ENCODE data around the gene WDR81. TPM values are rescaled to one million over a fixed set of nuclear protein-coding genes. Genes with fewer than 3 reads are reported as not detected.

The WDR81 gene
- total and polyA plus RNA-seq, 10 of the 15 experiments (the other 5 are each of a cell fraction or from before 2014, with no cell fraction given), result 0.13 to 22.4 (median 7.3) TPM; not detected in 1

DNA sequence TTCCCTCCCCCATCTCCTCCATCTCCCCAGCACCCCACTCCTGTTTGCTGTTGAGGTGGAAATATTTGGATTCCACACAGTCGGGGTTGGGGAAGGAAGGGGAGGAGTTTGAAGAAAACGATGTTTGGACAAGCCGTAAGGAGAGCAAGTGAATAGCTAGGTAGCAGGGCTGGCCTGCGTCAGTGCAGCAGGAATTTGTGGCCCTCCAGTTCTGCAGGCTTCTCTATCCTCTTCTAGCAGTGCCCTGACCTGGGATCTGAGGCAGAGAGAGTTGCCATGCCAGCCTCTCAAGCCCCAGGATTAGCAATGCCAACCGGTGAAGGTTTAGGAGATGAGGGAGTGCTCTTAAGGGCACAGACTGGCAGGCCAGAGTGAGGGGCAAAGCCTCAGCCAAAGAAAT, 26.8 kb upstream of the WDR81 start:
- RAD21 ChIA-PET (ENCODE audit: unreplicated experiment), result no interaction called here
- TF ChIP-seq RAD51 (IDR thresholded peaks at IDR 0.05), result no peak
- TF ChIP-seq, protein P1, sequence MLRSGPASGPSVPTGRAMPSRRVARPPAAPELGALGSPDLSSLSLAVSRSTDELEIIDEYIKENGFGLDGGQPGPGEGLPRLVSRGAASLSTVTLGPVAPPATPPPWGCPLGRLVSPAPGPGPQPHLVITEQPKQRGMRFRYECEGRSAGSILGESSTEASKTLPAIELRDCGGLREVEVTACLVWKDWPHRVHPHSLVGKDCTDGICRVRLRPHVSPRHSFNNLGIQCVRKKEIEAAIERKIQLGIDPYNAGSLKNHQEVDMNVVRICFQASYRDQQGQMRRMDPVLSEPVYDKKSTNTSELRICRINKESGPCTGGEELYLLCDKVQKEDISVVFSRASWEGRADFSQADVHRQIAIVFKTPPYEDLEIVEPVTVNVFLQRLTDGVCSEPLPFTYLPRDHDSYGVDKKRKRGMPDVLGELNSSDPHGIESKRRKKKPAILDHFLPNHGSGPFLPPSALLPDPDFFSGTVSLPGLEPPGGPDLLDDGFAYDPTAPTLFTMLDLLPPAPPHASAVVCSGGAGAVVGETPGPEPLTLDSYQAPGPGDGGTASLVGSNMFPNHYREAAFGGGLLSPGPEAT (IDR thresholded peaks at IDR 0.05; ENCODE audit: low read depth), result no peak
- TF ChIP-seq, protein P2, sequence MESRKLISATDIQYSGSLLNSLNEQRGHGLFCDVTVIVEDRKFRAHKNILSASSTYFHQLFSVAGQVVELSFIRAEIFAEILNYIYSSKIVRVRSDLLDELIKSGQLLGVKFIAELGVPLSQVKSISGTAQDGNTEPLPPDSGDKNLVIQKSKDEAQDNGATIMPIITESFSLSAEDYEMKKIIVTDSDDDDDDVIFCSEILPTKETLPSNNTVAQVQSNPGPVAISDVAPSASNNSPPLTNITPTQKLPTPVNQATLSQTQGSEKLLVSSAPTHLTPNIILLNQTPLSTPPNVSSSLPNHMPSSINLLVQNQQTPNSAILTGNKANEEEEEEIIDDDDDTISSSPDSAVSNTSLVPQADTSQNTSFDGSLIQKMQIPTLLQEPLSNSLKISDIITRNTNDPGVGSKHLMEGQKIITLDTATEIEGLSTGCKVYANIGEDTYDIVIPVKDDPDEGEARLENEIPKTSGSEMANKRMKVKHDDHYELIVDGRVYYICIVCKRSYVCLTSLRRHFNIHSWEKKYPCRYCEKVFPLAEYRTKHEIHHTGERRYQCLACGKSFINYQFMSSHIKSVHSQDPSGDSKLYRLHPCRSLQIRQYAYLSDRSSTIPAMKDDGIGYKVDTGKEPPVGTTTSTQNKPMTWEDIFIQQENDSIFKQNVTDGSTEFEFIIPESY (IDR thresholded peaks at IDR 0.05), result no peak
- TF ChIP-seq TAF1 (IDR thresholded peaks at IDR 0.05; ENCODE audit: borderline replicate concordance, low read depth, low read length), result no peak
- no peak for TF ChIP-seq GABPA (IDR thresholded peaks at IDR 0.05; ENCODE audit: low read depth)
- TF ChIP-seq YY1 (IDR thresholded peaks at IDR 0.05; ENCODE audit: low read depth, low read length), result no peak
- TF ChIP-seq, protein P3, sequence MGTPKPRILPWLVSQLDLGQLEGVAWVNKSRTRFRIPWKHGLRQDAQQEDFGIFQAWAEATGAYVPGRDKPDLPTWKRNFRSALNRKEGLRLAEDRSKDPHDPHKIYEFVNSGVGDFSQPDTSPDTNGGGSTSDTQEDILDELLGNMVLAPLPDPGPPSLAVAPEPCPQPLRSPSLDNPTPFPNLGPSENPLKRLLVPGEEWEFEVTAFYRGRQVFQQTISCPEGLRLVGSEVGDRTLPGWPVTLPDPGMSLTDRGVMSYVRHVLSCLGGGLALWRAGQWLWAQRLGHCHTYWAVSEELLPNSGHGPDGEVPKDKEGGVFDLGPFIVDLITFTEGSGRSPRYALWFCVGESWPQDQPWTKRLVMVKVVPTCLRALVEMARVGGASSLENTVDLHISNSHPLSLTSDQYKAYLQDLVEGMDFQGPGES (IDR thresholded peaks at IDR 0.05), result no peak
- no peak for TF ChIP-seq SREBF2 (IDR thresholded peaks at IDR 0.05; ENCODE audit: low read length)
- TF ChIP-seq CHD2 (IDR thresholded peaks at IDR 0.05; ENCODE audit: borderline replicate concordance, low read depth, low read length), result no peak
- TF ChIP-seq TCF7 (IDR thresholded peaks at IDR 0.05; ENCODE audit: borderline replicate concordance), result no peak
- TF ChIP-seq POU2F2 (IDR thresholded peaks at IDR 0.05; ENCODE audit: borderline replicate concordance, low read depth, low read length), result no peak
- no peak for TF ChIP-seq ZZZ3 (IDR thresholded peaks at IDR 0.05; ENCODE audit: control insufficient read depth, insufficient read length, low read depth)
- TF ChIP-seq SMAD5 (IDR thresholded peaks at IDR 0.05; ENCODE audit: low read depth), result no peak
- TF ChIP-seq, protein P4, sequence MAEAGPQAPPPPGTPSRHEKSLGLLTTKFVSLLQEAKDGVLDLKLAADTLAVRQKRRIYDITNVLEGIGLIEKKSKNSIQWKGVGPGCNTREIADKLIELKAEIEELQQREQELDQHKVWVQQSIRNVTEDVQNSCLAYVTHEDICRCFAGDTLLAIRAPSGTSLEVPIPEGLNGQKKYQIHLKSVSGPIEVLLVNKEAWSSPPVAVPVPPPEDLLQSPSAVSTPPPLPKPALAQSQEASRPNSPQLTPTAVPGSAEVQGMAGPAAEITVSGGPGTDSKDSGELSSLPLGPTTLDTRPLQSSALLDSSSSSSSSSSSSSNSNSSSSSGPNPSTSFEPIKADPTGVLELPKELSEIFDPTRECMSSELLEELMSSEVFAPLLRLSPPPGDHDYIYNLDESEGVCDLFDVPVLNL (IDR thresholded peaks at IDR 0.05; ENCODE audit: low read depth, low read length), result no peak
- no peak for TF ChIP-seq SIX5 (IDR thresholded peaks at IDR 0.05; ENCODE audit: low read depth, low read length, severe bottlenecking)
- TF ChIP-seq, protein P5, sequence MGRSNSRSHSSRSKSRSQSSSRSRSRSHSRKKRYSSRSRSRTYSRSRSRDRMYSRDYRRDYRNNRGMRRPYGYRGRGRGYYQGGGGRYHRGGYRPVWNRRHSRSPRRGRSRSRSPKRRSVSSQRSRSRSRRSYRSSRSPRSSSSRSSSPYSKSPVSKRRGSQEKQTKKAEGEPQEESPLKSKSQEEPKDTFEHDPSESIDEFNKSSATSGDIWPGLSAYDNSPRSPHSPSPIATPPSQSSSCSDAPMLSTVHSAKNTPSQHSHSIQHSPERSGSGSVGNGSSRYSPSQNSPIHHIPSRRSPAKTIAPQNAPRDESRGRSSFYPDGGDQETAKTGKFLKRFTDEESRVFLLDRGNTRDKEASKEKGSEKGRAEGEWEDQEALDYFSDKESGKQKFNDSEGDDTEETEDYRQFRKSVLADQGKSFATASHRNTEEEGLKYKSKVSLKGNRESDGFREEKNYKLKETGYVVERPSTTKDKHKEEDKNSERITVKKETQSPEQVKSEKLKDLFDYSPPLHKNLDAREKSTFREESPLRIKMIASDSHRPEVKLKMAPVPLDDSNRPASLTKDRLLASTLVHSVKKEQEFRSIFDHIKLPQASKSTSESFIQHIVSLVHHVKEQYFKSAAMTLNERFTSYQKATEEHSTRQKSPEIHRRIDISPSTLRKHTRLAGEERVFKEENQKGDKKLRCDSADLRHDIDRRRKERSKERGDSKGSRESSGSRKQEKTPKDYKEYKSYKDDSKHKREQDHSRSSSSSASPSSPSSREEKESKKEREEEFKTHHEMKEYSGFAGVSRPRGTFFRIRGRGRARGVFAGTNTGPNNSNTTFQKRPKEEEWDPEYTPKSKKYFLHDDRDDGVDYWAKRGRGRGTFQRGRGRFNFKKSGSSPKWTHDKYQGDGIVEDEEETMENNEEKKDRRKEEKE (IDR thresholded peaks at IDR 0.05), result no peak
- TF ChIP-seq NR2C2 (IDR thresholded peaks at IDR 0.05; ENCODE audit: borderline replicate concordance, control insufficient read depth, insufficient read length, low read depth), result no peak
- no peak for TF ChIP-seq NFXL1 (IDR thresholded peaks at IDR 0.05; ENCODE audit: borderline replicate concordance)

More for the DNA sequence above, 26.8 kb upstream of the WDR81 start:
- BruUV-seq (replicated peaks), result no TSS peak
- Histone ChIP-seq H3K4me3 (no peak overlapping the region), H2AFZ (ENCODE audit: control insufficient read depth, low read depth, low read length) (no peak overlapping the region), H3K9ac (ENCODE audit: control insufficient read depth, insufficient read depth, low read length) (no peak overlapping the region), H4K20me1 (ENCODE audit: control insufficient read depth, insufficient read depth) (no peaks in the 10 kb centered on the region), H3K79me2 (ENCODE audit: control insufficient read depth, insufficient read depth, low read length) (no peaks in the 10 kb centered on the region), H3K9me3 (replicated peaks; ENCODE audit: control insufficient read depth, insufficient read depth, low read length) (no peaks in the 10 kb centered on the region), H3K4me2 (ENCODE audit: control insufficient read depth, insufficient read depth) (no peak overlapping the region), H3K36me3 (ENCODE audit: control insufficient read depth in 2 of 2, insufficient read depth in 2 of 2, low read length in 1 of 2) (no peaks in the 10 kb centered on the region), H3K27me3 (replicated peaks in 1 of 2; ENCODE audit: control insufficient read depth in 2 of 2, insufficient read depth in 2 of 2, low read length in 1 of 2) (no peaks in the 10 kb centered on the region), H3K27ac (ENCODE audit: control insufficient read depth, insufficient read depth) (no peak overlapping the region), H3K4me1 (ENCODE audit: control insufficient read depth, insufficient read depth, low read length) (peaks cover 4% of the 10 kb centered on the region)
- ChIA-PET SMC1A (ENCODE audit: uncharacterized antibody, unreplicated experiment) (no interaction called here), CTCF (interaction anchor here (0.6 kb wide), 1 partner anchor 23 kb away, joined by 3 read pairs; no protein-coding TSS in a partner anchor), POLR2A (no interaction called here)
- WGBS (ENCODE audit: insufficient coverage, insufficient replicate concordance, low lambda C conversion rate, missing lambda C conversion rate), result 38% methylated on average over 5 of the region's 5 CpGs
- FAIRE-seq (no peak), ATAC-seq (no peak), DNase-seq (ENCODE audit: low read depth, low spot score) (no peak)
- in situ Hi-C loops (cut with MboI), result no loop called here
- intact Hi-C loops (cut with micrococcal nuclease; ENCODE audit: unreplicated experiment), result no loop called here

All from GM12878 (cell line).